OCI-LY3 (cell line): ENCODE measurements around the gene TNFRSF18.
"Not testable (repeated sequence)": the region's sequence is repeated elsewhere in the genome, so short reads cannot be mapped to it uniquely, and the experiment has no call there.

Experiments used
- H2AFZ ChIP-seq: fragments of 200-600, 300-600 bp; shearing (Covaris generic); 2 replicates; pipeline ENCODE4 v1.6.0; 2014; ENCODE audit warnings: antibody characterized with exemption, low read depth, low read length
- H3K27ac ChIP-seq: fragments of 200-600, 300-600 bp; sonication (generic); 2 replicates; pipeline ENCODE4 v1.5.1; 2014; ENCODE audit warnings: mild to moderate bottlenecking, low read length, moderate library complexity, mixed read lengths
- H3K27me3 ChIP-seq: fragments of 200-600, 300-600 bp; sonication (generic); 2 replicates; pipeline ENCODE4 v1.6.1; 2014; ENCODE audit warnings: low read depth, low read length, mixed read lengths
- H3K36me3 ChIP-seq: fragments of 200-600, 300-600 bp; sonication (generic); replicated peaks from 2 replicates; pipeline ENCODE3; 2014; ENCODE audit warnings: low read depth, low read length, mixed read lengths
- H3K4me1 ChIP-seq: fragments of 300-600, 200-600 bp; sonication (generic); 2 replicates; pipeline ENCODE4 v1.6.1; 2014; ENCODE audit warnings: low read length, mixed read lengths
- H3K4me2 ChIP-seq: fragments of 200-600, 300-600 bp; sonication (generic); 2 replicates; pipeline ENCODE4 v1.6.1; 2014; ENCODE audit warnings: low read length, mixed read lengths
- H3K4me3 ChIP-seq: fragments of 300-600, 200-600 bp; sonication (generic); 2 replicates; pipeline ENCODE4 v1.5.1; 2014; ENCODE audit warnings: antibody characterized with exemption, mild to moderate bottlenecking, low read length, moderate library complexity
- H3K79me2 ChIP-seq: fragments of 300-600, 200-600 bp; shearing (Covaris generic); 2 replicates; pipeline ENCODE4 v1.6.1; 2014; ENCODE audit warnings: mild to moderate bottlenecking, low read length, mixed read lengths
- H3K9ac ChIP-seq: fragments of 300-600, 200-600 bp; shearing (Covaris generic); 2 replicates; pipeline ENCODE4 v1.6.0; 2014; ENCODE audit warnings: mild to moderate bottlenecking, low read length, moderate library complexity
- H3K9me3 ChIP-seq: fragments of 200-600, 300-600 bp; shearing (Covaris generic); 2 replicates; pipeline ENCODE4 v1.6.1; 2014; ENCODE audit warnings: low read length, mixed read lengths; ENCODE audit not compliant: insufficient read depth
- H4K20me1 ChIP-seq: fragments of 200-600, 300-600 bp; sonication (generic); 2 replicates; pipeline ENCODE4 v1.6.1; 2016; ENCODE audit warnings: low read length, mixed read lengths; ENCODE audit not compliant: insufficient read depth
- EZH2phosphoT487 ChIP-seq: fragments of 200-600 bp; shearing (Covaris generic); IDR thresholded peaks from 2 replicates; pipeline ENCODE4 v1.6.1; 2018; ENCODE audit warnings: antibody characterized with exemption, mixed run types, low read depth
- TF ChIP-seq, protein P1 (sequence below): fragments of 200-600, 300-600 bp; sonication (generic); IDR thresholded peaks from 2 replicates; pipeline ENCODE4 v1.5.1; 2014; ENCODE audit warnings: antibody characterized with exemption, low read length, low read depth

The TNFRSF18 gene

DNA sequence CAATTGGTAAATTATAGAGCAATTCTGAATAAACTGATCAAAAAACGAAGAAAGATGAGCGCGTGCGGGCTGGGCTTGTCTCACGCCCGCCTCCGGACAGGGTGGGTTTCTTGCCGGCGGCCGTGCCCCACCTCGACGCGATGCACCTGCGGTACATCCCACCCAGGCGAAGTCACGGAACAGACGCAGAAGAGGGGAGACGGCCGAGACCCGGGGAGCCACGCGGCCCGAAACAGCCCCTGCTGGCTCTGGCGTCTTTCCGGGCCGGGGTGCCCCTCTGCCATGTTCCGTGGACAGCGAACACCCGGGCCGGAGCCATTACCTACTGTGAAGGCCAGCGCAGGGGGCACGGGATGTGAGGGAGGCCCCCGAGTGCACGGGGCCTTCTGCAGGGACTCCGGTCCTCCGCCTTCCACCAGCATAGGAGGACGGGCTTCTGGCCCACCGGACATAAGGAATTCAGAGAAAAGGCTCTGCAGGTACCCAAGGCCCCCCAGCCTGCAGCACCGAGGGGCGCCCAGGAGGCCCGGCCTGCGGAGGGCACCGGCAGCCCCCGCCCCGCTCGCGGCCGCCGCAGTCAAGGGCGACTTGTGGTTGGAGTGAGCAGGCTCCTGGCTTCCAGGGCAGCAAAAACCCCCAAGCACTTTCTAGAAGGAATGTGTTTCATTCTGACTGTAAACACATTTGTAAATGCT, 47.7 kb upstream of the TNFRSF18 start:
- Histone ChIP-seq H2AFZ (no peak overlapping the region), H3K27me3 (no peaks in the 10 kb centered on the region), H3K9me3 (no peaks in the 10 kb centered on the region), H3K36me3 (peaks cover 27% of the 10 kb centered on the region), H3K9ac (no peak overlapping the region), H3K4me1 (peaks cover 16% of the 10 kb centered on the region), H4K20me1 (peaks cover 8% of the 10 kb centered on the region; the same call in 1 of the 2 replicates), H3K27ac (no peak overlapping the region), H3K79me2 (peaks cover 9% of the 10 kb centered on the region; the same call in 1 of the 2 replicates), H3K4me3 (no peak overlapping the region), H3K4me2 (no peak overlapping the region)
- TF ChIP-seq, protein P1, sequence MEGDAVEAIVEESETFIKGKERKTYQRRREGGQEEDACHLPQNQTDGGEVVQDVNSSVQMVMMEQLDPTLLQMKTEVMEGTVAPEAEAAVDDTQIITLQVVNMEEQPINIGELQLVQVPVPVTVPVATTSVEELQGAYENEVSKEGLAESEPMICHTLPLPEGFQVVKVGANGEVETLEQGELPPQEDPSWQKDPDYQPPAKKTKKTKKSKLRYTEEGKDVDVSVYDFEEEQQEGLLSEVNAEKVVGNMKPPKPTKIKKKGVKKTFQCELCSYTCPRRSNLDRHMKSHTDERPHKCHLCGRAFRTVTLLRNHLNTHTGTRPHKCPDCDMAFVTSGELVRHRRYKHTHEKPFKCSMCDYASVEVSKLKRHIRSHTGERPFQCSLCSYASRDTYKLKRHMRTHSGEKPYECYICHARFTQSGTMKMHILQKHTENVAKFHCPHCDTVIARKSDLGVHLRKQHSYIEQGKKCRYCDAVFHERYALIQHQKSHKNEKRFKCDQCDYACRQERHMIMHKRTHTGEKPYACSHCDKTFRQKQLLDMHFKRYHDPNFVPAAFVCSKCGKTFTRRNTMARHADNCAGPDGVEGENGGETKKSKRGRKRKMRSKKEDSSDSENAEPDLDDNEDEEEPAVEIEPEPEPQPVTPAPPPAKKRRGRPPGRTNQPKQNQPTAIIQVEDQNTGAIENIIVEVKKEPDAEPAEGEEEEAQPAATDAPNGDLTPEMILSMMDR = no peak
- no peak for TF ChIP-seq EZH2phosphoT487

GRCh38 chr1:1253314-1253713, 46.9 kb upstream of the TNFRSF18 start:
- Histone ChIP-seq H3K9me3 (no peaks in the 10 kb centered on the region), H3K27ac (no peak overlapping the region), H2AFZ (no peak overlapping the region), H3K4me2 (no peak overlapping the region), H3K79me2 (0 out of 2 replicates have a peak, but pooled peaks cover under 1% of the 10 kb centered on the region), H3K4me3 (no peak overlapping the region), H3K36me3 (peaks cover 21% of the 10 kb centered on the region), H3K4me1 (peaks cover 16% of the 10 kb centered on the region), H3K27me3 (no peaks in the 10 kb centered on the region), H3K9ac (no peak overlapping the region), H4K20me1 (0 out of 2 replicates have a peak, but pooled peaks cover 6% of the 10 kb centered on the region)
- TF ChIP-seq EZH2phosphoT487 = no peak
- TF ChIP-seq, protein P1 = no peak

DNA sequence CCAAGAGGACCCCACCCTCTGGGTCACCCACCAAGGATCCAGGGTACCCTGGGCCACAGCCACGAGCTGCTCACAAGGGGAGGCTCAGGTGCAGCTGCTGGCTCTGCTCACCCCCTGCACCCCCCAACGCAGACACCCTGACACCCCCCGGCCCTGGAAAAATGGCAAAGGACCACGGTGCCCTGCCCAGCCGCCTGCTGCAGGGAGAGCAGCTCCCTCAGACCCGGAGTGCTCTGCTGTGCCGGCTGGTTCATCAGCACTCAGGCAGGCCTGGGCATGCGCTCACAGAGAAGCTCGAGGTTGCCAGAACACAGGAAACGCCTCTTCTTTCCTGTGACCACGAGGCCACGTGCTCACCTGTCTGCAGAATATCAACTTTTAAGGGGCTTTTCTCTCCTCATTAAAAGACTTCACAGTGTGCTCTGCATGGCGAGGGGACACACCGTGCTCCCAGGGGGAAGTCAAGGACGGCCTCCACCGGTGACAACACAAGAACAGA, 44.4 kb upstream of the TNFRSF18 start:
- Histone ChIP-seq H3K4me1 (peaks cover 16% of the 10 kb centered on the region), H3K79me2 (no peaks in the 10 kb centered on the region), H3K27me3 (no peaks in the 10 kb centered on the region), H3K4me2 (peak overlapping the region; percentile 33; the same call in 1 of the 2 replicates), H3K27ac (peak overlapping the region; percentile 59), H3K4me3 (no peak overlapping the region), H3K9me3 (no peaks in the 10 kb centered on the region), H3K36me3 (peaks cover 12% of the 10 kb centered on the region), H4K20me1 (0 out of 2 replicates have a peak, but pooled peaks cover 6% of the 10 kb centered on the region), H3K9ac (peak overlapping the region; percentile 19; the same call in 1 of the 2 replicates), H2AFZ (no peak overlapping the region)
- TF ChIP-seq, protein P1 = no peak
- no peak for TF ChIP-seq EZH2phosphoT487

DNA sequence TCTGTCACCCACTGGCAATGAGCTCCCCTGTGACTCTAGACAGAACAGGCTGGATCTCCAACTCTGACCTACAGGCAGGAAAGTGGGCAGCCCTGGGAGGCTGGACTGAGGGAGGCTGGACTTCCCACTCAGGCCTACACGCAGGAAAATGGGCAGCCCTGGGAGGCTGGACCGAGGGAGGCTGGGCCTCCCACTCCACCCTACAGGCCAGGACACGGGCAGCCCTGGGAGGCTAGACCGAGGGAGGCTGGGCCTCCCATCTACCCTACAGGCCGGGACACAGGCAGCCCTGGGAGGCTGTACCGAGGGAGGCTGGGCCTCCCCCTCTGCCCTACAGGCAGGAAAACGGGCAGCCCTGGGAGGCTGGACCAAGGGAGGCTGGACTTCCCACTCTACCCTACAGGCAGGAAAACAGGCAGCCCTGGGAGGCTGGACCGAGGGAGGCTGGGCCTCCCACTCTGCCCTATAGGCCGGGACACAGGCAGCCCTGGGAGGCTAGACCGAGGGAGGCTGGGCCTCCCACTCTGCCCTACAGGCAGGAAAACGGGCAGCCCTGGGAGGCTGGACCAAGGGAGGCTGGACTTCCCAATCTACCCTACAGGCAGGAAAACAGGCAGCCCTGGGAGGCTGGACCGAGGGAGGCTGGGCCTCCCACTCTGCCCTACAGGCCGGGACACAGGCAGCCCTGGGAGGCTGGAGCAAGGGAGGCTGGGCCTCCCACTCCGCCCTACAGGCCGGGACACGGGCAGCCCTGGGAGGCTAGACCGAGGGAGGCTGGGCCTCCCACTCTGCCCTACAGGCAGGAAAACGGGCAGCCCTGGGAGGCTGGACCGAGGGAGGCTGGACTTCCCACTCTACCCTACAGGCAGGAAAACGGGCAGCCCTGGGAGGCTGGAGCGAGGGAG, 41.9 kb upstream of the TNFRSF18 start:
- peaks cover 16% of the 10 kb centered on the region for H3K4me1 ChIP-seq
- not testable (repeated sequence) for H4K20me1 ChIP-seq, H3K27ac ChIP-seq, H3K9me3 ChIP-seq, H3K36me3 ChIP-seq, H3K9ac ChIP-seq, H3K79me2 ChIP-seq, H3K4me2 ChIP-seq, H3K4me3 ChIP-seq, H3K27me3 ChIP-seq, H2AFZ ChIP-seq
